Measurements from ENCODE around the gene C19orf38.
"Not testable (repeated sequence)": the region's sequence is repeated elsewhere in the genome, so short reads cannot be mapped to it uniquely, and the experiment has no call there.

C19orf38 gene

GRCh38 chr19:10876459-10877240, 28.4 kb downstream of the C19orf38 start:
- DNase-seq (ENCODE audit: low spot score), result no peak

- DNase-seq (ENCODE audit: low spot score), result not testable (repeated sequence)
These were observed 29.4 kb downstream of the C19orf38 start for GRCh38 chr19:10877608-10878007.

GRCh38 chr19:10878253-10878652, 30.0 kb downstream of the C19orf38 start:
- DNase-seq (ENCODE audit: low spot score), result no peak

- no peak for DNase-seq (ENCODE audit: low spot score)
These were observed 33.3 kb downstream of the C19orf38 start for GRCh38 chr19:10881403-10882107.

- no peak for DNase-seq (ENCODE audit: low spot score)
These were observed 33.9 kb downstream of the C19orf38 start for GRCh38 chr19:10882108-10882457.

- DNase-seq (ENCODE audit: low spot score), result no peak
These were observed 36.1 kb downstream of the C19orf38 start for GRCh38 chr19:10884274-10884673.

- DNase-seq (ENCODE audit: low spot score), result no peak
These were observed 37.3 kb downstream of the C19orf38 start for GRCh38 chr19:10885201-10886169.

GRCh38 chr19:10887616-10888367, 39.6 kb downstream of the C19orf38 start:
- DNase-seq (ENCODE audit: low spot score), result no peak

- DNase-seq (ENCODE audit: low spot score), result no peak
These were observed 40.2 kb downstream of the C19orf38 start for GRCh38 chr19:10888421-10888866.

GRCh38 chr19:10889880-10890279, 41.7 kb downstream of the C19orf38 start:
- DNase-seq (ENCODE audit: low spot score), result no peak

- no peak for DNase-seq (ENCODE audit: low spot score)
These were observed 43.3 kb downstream of the C19orf38 start for GRCh38 chr19:10891405-10892086.

GRCh38 chr19:10892256-10892655, 44.0 kb downstream of the C19orf38 start:
- DNase-seq (ENCODE audit: low spot score), result no peak

- DNase-seq (ENCODE audit: low spot score), result no peak
These were observed 46.6 kb downstream of the C19orf38 start for GRCh38 chr19:10894911-10895213.

- DNase-seq (ENCODE audit: low spot score), result no peak
These were observed 47.1 kb downstream of the C19orf38 start for GRCh38 chr19:10895363-10895762.

GRCh38 chr19:10895920-10896319, 47.7 kb downstream of the C19orf38 start:
- no peak for DNase-seq (ENCODE audit: low spot score)

- DNase-seq (ENCODE audit: low spot score), result no peak
These were observed 48.8 kb downstream of the C19orf38 start for GRCh38 chr19:10896851-10897526.

GRCh38 chr19:10898633-10899032, 50.4 kb downstream of the C19orf38 start:
- no peak for DNase-seq (ENCODE audit: low spot score)

- DNase-seq (ENCODE audit: low spot score), result no peak
These were observed 51.0 kb downstream of the C19orf38 start for GRCh38 chr19:10899151-10899653.

- DNase-seq (ENCODE audit: low spot score), result no peak
These were observed 59.7 kb downstream of the C19orf38 start for GRCh38 chr19:10907925-10908324.

GRCh38 chr19:10908380-10908960, 60.3 kb downstream of the C19orf38 start:
- no peak for DNase-seq (ENCODE audit: low spot score)
